ENCODE measurements around the gene GAGE12J. TPM values are rescaled to one million over a fixed set of nuclear protein-coding genes. Genes with fewer than 3 reads are reported as not detected.
A peak's percentile ranks its signal among the peaks of the same experiment; 100 is the strongest.
"Not testable (repeated sequence)": the region's sequence is repeated elsewhere in the genome, so short reads cannot be mapped to it uniquely, and the experiment has no call there.

The GAGE12J gene
- total RNA-seq, 1 donor from 2014 or later, result not detected

DNA sequence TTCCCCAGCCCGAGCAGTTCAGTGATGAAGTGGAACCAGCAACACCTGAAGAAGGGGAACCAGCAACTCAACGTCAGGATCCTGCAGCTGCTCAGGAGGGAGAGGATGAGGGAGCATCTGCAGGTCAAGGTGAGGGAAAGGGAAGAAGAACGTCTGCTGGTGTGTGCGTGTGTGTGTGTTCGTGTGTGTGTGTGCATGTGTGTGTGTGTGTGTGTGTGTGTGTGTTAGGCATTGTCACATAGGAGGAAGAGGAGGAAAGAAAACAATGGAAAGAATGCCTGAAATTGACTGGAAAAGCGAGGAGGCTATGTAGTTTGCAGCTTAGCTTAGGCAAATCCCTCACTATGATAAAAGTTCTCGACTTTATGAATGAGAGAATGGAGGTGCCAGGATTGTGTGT, 1.9 kb downstream of the GAGE12J start:
- H3K27me3 Mint-ChIP-seq (ENCODE audit: insufficient read depth); DNase-seq (ENCODE audit: low spot score); H3K9me3 Mint-ChIP-seq; H3K36me3 Mint-ChIP-seq (ENCODE audit: low read depth); H3K27ac Mint-ChIP-seq; H3K4me3 Mint-ChIP-seq; intact Hi-C loops (cut with micrococcal nuclease); H3K4me1 Mint-ChIP-seq (ENCODE audit: low read depth): not testable (repeated sequence)

DNA sequence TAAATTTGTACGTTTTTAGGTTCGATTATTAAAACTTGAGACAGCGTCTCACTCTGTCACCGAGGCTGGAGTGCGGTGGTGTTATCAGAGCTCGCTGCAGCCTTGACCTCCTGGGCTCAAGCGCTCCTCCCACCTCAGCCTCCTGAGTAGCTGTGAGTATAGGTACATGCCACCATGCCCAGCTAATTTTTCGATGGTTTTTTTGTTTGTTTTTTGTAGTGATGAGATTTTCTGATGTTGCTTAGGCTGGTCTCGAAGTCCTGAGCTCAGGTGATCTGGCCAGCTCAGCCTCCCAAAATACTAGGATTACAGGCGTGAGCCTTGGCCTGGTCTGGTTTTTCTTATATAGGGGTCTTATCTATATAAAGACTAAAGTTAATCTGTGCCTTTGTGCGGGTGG, 8.6 kb downstream of the GAGE12J start:
- H3K9me3 Mint-ChIP-seq; H3K27ac Mint-ChIP-seq; H3K4me1 Mint-ChIP-seq (ENCODE audit: low read depth); H3K4me3 Mint-ChIP-seq; intact Hi-C loops (cut with micrococcal nuclease); H3K27me3 Mint-ChIP-seq (ENCODE audit: insufficient read depth); DNase-seq (ENCODE audit: low spot score); H3K36me3 Mint-ChIP-seq (ENCODE audit: low read depth): not testable (repeated sequence)

DNA sequence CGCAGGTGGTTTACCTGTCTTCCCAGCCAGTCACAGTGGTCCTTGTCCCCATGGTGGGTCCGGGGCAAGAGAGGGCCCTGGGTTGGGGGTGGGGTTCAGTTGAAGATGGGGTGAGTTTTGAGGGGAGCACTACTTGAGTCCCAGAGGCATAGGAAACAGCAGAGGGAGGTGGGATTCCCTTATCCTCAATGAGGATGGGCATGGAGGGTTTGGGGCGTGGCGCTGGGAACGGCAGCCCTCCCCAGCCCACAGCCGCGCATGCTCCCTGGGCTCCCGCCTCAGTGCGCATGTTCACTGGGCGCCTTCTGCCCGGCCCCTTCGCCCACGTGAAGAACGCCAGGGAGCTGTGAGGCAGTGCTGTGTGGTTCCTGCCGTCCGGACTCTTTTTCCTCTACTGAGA, 9.4 kb downstream of the GAGE12J start, which contains the start of gene GAGE13:
TSS of gene GAGE13 (plus strand) at position 301 of the 400 bp plus-strand sequence. CDS start 1,156 bp downstream, outside the sequence.
- H3K36me3 Mint-ChIP-seq (ENCODE audit: low read depth); H3K27me3 Mint-ChIP-seq (ENCODE audit: insufficient read depth); H3K4me1 Mint-ChIP-seq (ENCODE audit: low read depth); intact Hi-C loops (cut with micrococcal nuclease); DNase-seq (ENCODE audit: low spot score); H3K9me3 Mint-ChIP-seq; H3K27ac Mint-ChIP-seq; H3K4me3 Mint-ChIP-seq: not testable (repeated sequence)

- H3K36me3 Mint-ChIP-seq (ENCODE audit: low read depth); H3K4me1 Mint-ChIP-seq (ENCODE audit: low read depth); H3K4me3 Mint-ChIP-seq; H3K9me3 Mint-ChIP-seq; intact Hi-C loops (cut with micrococcal nuclease); H3K27ac Mint-ChIP-seq; H3K27me3 Mint-ChIP-seq (ENCODE audit: insufficient read depth): not testable (repeated sequence)
- peak; percentile 22 for DNase-seq (ENCODE audit: low spot score)
Measured at GRCh38 chrX:49331841-49332240, 10.0 kb downstream of the GAGE12J start.

DNA sequence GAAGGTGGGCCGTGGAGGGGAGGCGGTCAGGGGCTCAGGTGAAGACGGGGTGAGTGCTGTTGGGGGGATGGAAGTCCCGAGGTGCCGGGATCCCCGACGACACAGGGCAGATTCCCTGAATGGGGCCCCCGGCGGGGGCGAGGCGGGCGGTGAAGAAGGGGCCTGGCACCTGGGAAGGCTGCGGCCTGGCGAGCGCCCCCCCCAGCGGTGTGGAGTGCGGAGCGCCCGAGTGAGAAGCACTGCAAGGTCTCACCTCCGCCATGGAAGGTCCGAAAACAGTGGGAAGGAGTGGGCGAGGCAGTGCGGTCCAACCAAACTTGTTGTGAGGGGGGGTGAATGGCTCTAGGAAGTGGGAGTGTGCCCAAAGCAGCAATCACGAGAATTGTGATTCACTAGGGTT, 19.6 kb downstream of the GAGE12J start:
- intact Hi-C loops (cut with micrococcal nuclease); H3K27ac Mint-ChIP-seq; H3K36me3 Mint-ChIP-seq (ENCODE audit: low read depth); H3K27me3 Mint-ChIP-seq (ENCODE audit: insufficient read depth); H3K4me1 Mint-ChIP-seq (ENCODE audit: low read depth); DNase-seq (ENCODE audit: low spot score); H3K9me3 Mint-ChIP-seq; H3K4me3 Mint-ChIP-seq: not testable (repeated sequence)

GRCh38 chrX:49344496-49345175, 22.8 kb downstream of the GAGE12J start:
- H3K27me3 Mint-ChIP-seq (ENCODE audit: insufficient read depth); H3K4me1 Mint-ChIP-seq (ENCODE audit: low read depth); H3K9me3 Mint-ChIP-seq; intact Hi-C loops (cut with micrococcal nuclease); DNase-seq (ENCODE audit: low spot score); H3K27ac Mint-ChIP-seq; H3K4me3 Mint-ChIP-seq; H3K36me3 Mint-ChIP-seq (ENCODE audit: low read depth): not testable (repeated sequence)

DNA sequence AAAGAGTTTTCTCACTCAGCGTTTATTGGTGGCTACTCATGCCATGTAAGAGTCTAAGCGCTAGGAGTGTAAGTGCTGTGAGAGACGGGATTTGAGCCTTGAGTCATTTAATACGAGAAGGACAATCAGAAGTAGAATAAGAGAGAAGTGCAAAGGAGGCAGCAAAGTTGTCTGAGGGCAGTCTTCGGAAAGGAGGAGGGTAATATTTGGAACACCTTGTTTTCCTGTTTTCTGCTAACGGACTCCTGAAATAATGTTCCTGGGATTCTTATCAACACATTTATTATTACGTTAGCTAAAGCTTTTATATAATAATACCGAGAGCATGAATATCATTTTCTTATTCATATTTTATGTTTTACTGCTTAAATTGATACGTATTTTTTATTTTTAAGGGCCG, 23.6 kb downstream of the GAGE12J start:
- H3K4me3 Mint-ChIP-seq; DNase-seq (ENCODE audit: low spot score); H3K9me3 Mint-ChIP-seq; H3K36me3 Mint-ChIP-seq (ENCODE audit: low read depth); intact Hi-C loops (cut with micrococcal nuclease); H3K27me3 Mint-ChIP-seq (ENCODE audit: insufficient read depth); H3K4me1 Mint-ChIP-seq (ENCODE audit: low read depth); H3K27ac Mint-ChIP-seq: not testable (repeated sequence)

DNA sequence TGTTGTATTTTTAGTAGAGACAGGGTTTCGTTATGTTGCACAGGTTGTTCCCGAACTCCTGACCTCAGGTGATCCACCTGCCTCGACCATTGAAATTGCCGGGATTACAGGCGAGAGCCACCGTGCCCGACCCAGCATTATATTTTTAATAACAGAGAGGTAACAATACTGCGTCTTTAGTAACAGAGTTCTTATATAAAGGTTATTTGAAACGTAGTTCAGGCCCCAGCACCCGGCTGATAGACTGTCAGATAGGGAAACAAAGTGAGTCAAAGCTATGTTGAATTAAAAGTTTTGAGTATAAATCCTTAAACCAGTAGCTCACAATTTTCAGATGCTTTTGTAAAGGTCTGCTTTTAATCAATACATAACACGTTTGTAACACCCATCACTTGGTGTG, 24.3 kb downstream of the GAGE12J start:
- H3K27me3 Mint-ChIP-seq (ENCODE audit: insufficient read depth); H3K4me1 Mint-ChIP-seq (ENCODE audit: low read depth); H3K9me3 Mint-ChIP-seq; intact Hi-C loops (cut with micrococcal nuclease); H3K27ac Mint-ChIP-seq; DNase-seq (ENCODE audit: low spot score); H3K4me3 Mint-ChIP-seq; H3K36me3 Mint-ChIP-seq (ENCODE audit: low read depth): not testable (repeated sequence)

Other genes with a start within 250 kb of the GAGE12J start
- 14.9 and 15.4 TPM in 2 replicates for gene PRAF2, start 248.0 kb upstream of the GAGE12J start, total RNA-seq
- gene WDR45, start 242.2 kb upstream of the GAGE12J start, total RNA-seq, result 49.1 and 53.0 TPM in 2 replicates
- gene GPKOW, start 198.3 kb upstream of the GAGE12J start, total RNA-seq, result 26.6 and 28.1 TPM in 2 replicates
- gene MAGIX, start 159.3 kb upstream of the GAGE12J start, total RNA-seq, result 1.4 and 2.8 TPM in 2 replicates
- gene PLP2, start 150.1 kb upstream of the GAGE12J start, total RNA-seq, result 72.9 and 73.2 TPM in 2 replicates
- 19.5 and 20.4 TPM in 2 replicates for gene PRICKLE3, start 135.7 kb upstream of the GAGE12J start, total RNA-seq
- 2.9 and 3.3 TPM in 2 replicates for gene SYP, start 121.8 kb upstream of the GAGE12J start, total RNA-seq
- 0.05 and 0.13 TPM in 2 replicates for gene CACNA1F, start 88.7 kb upstream of the GAGE12J start, total RNA-seq
- gene CCDC22, start 86.6 kb upstream of the GAGE12J start, total RNA-seq, result 26.0 and 28.5 TPM in 2 replicates
- gene FOXP3, start 57.3 kb upstream of the GAGE12J start, total RNA-seq, result 14.3 and 14.4 TPM in 2 replicates
- gene PPP1R3F, start 52.2 kb upstream of the GAGE12J start, total RNA-seq, result 6.5 and 6.9 TPM in 2 replicates
- not detected in 2 replicates for gene GAGE10, start 18.4 kb upstream of the GAGE12J start, total RNA-seq
- not detected in 2 replicates for gene GAGE13, start 9.5 kb downstream of the GAGE12J start, total RNA-seq
- not detected in 2 replicates for gene GAGE12C, start 210.1 kb downstream of the GAGE12J start, total RNA-seq
- not detected in 2 replicates for gene GAGE12D, start 219.7 kb downstream of the GAGE12J start, total RNA-seq
- gene GAGE12E, start 229.3 kb downstream of the GAGE12J start, total RNA-seq, result not detected in 2 replicates
- gene GAGE12F, start 238.8 kb downstream of the GAGE12J start, total RNA-seq, result not detected in 2 replicates
- not detected in 2 replicates for gene GAGE12G, start 248.4 kb downstream of the GAGE12J start, total RNA-seq